Glomerular endothelial cell (primary cell): ENCODE results near the gene AGPAT2. TPM values are rescaled to one million over a fixed set of nuclear protein-coding genes. Genes with fewer than 3 reads are reported as not detected.

Experiments used
- DNase-seq: peaks from one replicate; pipeline ENCODE4 v3.0.0-alpha.2; 2011; ENCODE audit warnings: low read depth, low spot score; ENCODE audit errors: extremely low read depth
- total RNA-seq: library from RNA; depleted of rRNA; stranded (reverse); fragments of >200 nt; gene quantifications from 2 replicates; pipeline ENCODE4 v1.2.3, GENCODE V29; 2015

The AGPAT2 gene
- total RNA-seq, 1 donor from 2014 or later, result 43.2 TPM

GRCh38 chr9:136629001-136629878 lies 58.0 kb downstream of the AGPAT2 start:
- DNase-seq, result no peak

DNA sequence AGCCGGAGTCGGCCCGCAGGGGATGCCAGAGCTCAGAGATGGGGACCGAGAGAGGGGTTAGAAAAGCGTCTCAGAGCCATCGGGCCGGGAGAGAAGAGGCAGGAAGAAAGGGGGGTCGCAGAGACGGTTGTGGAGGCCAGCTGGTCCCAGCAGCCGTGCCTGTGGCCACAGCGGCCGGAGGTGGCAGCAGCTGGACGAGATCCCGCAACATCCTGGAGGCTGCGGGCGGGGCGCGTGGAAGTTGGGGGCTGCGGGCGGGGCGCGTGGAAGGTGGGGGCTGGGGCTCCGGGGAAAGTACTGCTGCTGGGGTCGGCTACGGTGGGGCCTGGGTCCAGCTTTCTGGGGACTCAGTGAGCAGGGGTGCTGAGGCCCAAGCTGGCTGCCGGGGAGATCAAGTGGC lies 59.0 kb downstream of the AGPAT2 start:
- DNase-seq, result no peak

DNA sequence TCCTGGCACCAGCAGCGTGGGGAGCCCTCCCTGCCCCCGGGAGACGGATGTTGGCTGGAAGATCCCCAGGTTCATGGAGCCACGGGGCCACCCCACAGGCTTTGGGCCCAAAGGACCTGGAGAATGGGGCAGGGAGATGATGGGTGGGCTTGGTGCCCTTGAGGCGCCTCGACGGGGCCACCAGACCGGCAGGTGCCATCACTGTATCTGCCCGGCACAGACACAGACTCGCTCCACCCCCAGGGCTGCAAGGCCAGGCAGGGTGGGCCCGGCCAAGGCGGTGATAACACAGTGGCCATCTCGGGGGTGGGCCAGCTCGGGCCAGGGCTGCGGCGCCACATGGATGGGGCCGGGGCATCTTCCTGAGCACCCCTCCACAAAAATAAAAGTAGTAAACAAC lies 59.6 kb downstream of the AGPAT2 start:
- no peak for DNase-seq

DNA sequence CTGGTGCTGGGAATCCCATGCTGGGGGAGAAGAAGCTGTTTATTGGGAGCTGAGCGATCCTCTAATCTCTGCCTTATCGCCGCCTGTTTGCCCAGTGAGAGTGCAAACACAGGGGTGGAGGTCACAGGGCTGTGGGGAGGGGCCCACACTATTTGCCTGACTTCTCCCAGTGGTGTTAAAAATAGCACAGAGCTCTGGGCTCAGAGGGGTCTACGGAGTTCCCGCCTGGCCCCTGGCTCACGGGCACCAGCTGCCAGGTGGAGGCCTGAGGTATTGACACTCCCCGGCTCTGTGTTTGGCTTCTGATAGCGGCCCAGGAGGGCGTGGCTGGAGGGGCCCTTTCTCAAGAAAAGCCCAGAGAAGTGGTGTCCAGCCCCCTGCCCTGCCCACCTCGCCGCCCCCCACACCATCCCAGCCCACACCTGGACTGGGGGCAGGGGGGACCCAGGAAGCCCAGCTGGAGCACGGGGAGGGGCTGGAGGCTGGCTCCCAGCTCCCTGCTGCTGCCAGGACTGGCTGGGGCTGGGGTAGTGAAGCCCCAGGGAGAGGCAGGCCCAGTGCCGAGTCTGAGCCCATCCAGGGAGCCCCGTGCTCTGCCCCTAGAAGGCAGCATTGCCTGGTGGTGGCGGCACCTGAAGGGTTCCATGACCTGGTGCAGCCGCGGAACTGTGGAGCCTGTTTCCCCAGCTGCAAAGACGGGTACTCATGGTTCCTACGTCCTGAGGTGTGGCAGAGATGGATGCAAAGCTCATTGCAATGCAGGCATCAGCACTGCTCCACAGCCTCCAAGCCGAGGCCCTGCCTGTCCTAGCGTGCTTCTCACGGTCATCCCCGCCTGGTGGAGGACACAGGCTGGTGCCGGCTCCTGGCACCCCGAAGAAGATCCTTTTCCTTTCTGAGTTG lies 60.3 kb downstream of the AGPAT2 start:
- no peak for DNase-seq

DNA sequence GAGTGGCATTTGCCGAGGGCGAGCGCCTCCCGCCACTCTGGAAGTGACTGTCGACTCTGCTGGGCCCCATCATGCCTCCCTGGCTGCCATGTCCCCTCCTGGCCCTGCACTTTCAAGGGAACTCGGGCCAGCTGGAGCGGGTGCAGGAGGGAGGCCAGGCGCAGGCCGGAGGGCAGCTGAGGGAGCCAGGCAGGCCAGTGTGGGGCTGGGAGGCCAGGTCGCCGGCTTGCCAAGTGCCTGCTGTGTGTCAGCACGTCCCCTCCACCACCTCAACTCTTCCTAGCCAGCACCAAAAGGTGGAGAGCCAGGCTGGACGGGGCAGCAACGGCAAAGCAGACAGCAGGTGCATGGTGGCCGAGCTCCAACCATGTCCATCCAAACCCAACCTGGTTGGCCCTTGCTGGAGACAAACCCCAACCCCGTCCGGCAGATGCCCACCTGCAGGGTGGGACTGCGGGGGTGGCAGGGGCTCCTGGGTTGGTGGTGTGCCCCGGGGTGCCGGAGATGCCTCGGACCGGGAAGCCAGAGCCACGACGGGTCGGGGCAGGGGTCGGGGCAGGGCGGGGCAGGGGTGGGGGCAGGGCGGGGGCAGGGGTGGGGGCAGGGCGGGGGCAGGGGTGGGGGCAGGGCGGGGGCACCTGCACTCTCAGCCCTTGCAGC lies 61.1 kb downstream of the AGPAT2 start:
- no peak for DNase-seq

- DNase-seq, result no peak
Measured at GRCh38 chr9:136625101-136626065, 61.9 kb downstream of the AGPAT2 start.

- no peak for DNase-seq
Measured at GRCh38 chr9:136624184-136624951, 62.9 kb downstream of the AGPAT2 start.

DNA sequence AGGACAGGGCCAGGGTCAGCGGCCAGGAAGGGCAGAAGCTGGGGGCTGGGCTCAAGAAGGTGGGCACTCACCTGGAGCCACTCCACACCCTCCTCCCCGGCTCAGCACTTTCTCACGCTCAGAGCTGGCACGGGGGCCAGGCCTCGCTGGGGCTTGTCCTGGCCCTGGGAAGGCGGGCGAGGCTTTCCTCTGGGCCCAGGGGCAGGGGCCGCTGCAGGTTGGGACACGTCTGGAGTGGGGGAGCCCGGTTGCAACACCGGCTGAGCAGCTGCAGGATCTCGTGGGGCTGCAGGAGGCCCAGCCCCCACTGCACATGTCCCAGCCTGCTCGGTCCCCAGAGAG lies 63.4 kb downstream of the AGPAT2 start:
- no peak for DNase-seq

Other genes with a start within 250 kb of the AGPAT2 start
- gene INPP5E, start 247.6 kb downstream of the AGPAT2 start, total RNA-seq, result 17.9 and 24.3 TPM in 2 replicates
- 71.7 and 117 TPM in 2 replicates for gene SEC16A, start 204.4 kb downstream of the AGPAT2 start, total RNA-seq
- 114 and 284 TPM in 2 replicates for gene NOTCH1, start 141.4 kb downstream of the AGPAT2 start, total RNA-seq
- gene EGFL7, start 24.5 kb downstream of the AGPAT2 start, total RNA-seq, result 712 and 917 TPM in 2 replicates
- gene DIPK1B, start 25.1 kb upstream of the AGPAT2 start, total RNA-seq, result 153 and 247 TPM in 2 replicates
- gene LCN10, start 55.5 kb upstream of the AGPAT2 start, total RNA-seq, result not detected in 2 replicates
- gene LCN6, start 61.1 kb upstream of the AGPAT2 start, total RNA-seq, result not detected in 2 replicates
- not detected in 2 replicates for gene LCN8, start 70.8 kb upstream of the AGPAT2 start, total RNA-seq
- 0.29 TPM in 1 of 2 replicates, not detected in the other for gene LCN15, start 77.1 kb upstream of the AGPAT2 start, total RNA-seq
- gene TMEM141, start 103.9 kb upstream of the AGPAT2 start, total RNA-seq, result 69.7 and 113 TPM in 2 replicates
- 0.41 and 0.48 TPM in 2 replicates for gene CCDC183, start 108.9 kb upstream of the AGPAT2 start, total RNA-seq
- gene RABL6, start 120.5 kb upstream of the AGPAT2 start, total RNA-seq, result 90.2 and 99.9 TPM in 2 replicates
- 0.48 and 1.6 TPM in 2 replicates for gene AJM1, start 155.0 kb upstream of the AGPAT2 start, total RNA-seq
- gene PHPT1, start 162.0 kb upstream of the AGPAT2 start, total RNA-seq, result 153 and 179 TPM in 2 replicates
- 1.4 and 3.4 TPM in 2 replicates for gene MAMDC4, start 164.9 kb upstream of the AGPAT2 start, total RNA-seq
- 496 and 520 TPM in 2 replicates for gene EDF1, start 178.9 kb upstream of the AGPAT2 start, total RNA-seq
- 12.2 and 21.9 TPM in 2 replicates for gene TRAF2, start 199.1 kb upstream of the AGPAT2 start, total RNA-seq